RWPE1 (cell line): Measurements from ENCODE around the gene CAPZB.
"Not testable (repeated sequence)": the region's sequence is repeated elsewhere in the genome, so short reads cannot be mapped to it uniquely, and the experiment has no call there.

Source experiments
- CTCF ChIA-PET: fragments of 350-600 bp; sonication (Branson Sonifier 250); formaldehyde crosslinking; extraction: SDS; loops from one replicate; lab custom pipeline; 2021; lab: Yijun Ruan, JAX
- POLR2A ChIA-PET: fragments of 400-600 bp; formaldehyde crosslinking; extraction: SDS; loops from one replicate; lab custom pipeline; 2020; ENCODE audit warnings: antibody characterized with exemption; ENCODE audit not compliant: low non-redundant PET; lab: Yijun Ruan, JAX
- DNase-seq: peaks from one replicate; pipeline ENCODE4 v3.0.0; 2012; ENCODE audit warnings: low spot score
- H3K27ac ChIP-seq: fragments of 450-650 bp; 2 replicates; pipeline ENCODE4 v1.5.1; 2017
- TF ChIP-seq, protein P1 (sequence below): fragments of 450-650 bp; conservative IDR thresholded peaks from 2 replicates; pipeline ENCODE4 v1.5.1; 2017; ENCODE audit warnings: low read depth, mild to moderate bottlenecking

CAPZB gene

DNA sequence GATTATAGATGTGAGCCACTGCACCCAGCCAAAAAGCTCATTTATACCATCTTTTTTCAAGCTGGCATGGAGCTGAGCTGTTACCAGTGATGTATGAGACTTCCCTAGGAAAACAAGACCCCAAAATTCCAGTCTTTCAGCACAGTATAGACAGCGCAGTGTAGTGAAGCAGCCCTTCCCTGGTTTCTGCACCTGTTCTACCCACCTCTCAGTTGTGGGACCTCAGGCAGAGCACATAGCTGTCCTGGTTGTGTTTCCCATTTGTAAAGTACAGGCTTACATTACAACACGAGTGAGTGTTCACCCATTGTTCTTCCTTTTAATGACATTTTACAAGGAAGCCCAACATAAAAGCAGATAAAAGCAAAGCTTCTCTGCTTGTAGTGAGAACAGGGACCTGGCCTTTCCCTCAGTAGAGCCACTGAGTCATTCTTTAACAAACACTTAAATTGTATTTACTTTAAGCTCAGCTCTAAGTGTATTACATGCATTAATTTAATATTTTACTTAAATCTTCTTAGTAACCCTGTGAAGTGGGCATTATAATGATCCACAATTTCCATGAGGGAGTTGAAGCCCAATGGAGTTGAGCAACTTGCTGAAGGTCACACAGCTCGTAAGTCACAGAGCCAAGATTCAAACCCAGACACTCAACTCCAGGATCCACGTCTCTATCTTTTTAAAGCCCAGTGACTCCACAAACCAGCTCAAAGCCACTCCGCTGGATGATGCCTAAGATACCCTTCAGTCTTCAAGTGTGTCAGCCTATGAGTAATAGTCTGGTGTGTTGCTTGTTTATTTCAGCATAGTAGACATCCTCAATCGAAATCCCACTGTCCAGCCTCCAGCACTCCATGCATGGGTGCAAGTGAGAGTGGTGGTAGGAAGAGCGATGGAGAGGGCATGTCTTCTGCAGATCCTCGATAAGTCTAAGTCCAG lies 40.5 kb upstream of the CAPZB start:
- ChIA-PET CTCF (no interaction called here), POLR2A (no interaction called here)
- DNase-seq: no peak
- TF ChIP-seq, protein P1, sequence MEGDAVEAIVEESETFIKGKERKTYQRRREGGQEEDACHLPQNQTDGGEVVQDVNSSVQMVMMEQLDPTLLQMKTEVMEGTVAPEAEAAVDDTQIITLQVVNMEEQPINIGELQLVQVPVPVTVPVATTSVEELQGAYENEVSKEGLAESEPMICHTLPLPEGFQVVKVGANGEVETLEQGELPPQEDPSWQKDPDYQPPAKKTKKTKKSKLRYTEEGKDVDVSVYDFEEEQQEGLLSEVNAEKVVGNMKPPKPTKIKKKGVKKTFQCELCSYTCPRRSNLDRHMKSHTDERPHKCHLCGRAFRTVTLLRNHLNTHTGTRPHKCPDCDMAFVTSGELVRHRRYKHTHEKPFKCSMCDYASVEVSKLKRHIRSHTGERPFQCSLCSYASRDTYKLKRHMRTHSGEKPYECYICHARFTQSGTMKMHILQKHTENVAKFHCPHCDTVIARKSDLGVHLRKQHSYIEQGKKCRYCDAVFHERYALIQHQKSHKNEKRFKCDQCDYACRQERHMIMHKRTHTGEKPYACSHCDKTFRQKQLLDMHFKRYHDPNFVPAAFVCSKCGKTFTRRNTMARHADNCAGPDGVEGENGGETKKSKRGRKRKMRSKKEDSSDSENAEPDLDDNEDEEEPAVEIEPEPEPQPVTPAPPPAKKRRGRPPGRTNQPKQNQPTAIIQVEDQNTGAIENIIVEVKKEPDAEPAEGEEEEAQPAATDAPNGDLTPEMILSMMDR: no peak
- no peak overlapping the region for H3K27ac ChIP-seq

DNA sequence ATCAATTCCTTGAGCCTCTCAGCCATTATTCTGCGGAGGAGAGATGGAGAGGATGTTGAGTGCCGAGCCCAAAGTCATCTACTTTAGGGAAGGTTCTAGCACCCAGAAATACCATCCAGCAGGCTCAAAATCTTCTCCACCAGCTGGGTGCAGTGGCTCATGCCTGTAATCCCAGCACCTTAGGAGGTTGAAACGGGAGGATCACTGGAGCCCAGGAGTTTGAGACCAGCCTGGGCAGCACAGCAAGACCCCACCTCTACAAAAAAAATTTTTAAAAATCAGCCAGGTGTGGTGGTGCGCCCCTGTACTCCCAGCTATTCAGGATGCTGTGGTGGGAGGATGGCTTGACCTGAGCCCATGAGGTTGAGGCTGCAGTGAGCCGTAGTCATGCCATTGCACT lies 39.5 kb upstream of the CAPZB start:
- ChIA-PET POLR2A (no interaction called here), CTCF (no interaction called here)
- H3K27ac ChIP-seq: no peak overlapping the region
- TF ChIP-seq, protein P1: no peak
- DNase-seq: no peak

DNA sequence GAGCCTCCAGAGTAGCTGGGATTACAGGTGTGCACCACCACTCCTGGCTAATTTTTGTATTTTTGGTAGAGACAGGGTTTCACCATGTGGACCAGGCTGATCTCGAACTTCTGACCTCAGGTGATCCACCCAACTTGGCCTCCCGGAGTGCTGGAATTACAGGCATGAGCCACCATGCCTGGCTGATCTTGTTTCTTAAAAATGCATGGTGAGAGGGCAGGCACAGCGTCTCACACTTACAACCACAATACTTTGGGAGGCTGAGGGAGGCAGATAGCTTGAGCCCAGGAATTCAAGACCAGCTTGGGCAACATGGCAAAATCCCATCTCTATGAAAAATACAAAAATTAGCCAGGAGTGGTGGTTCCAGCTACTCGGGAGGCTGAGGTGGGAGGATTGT lies 37.2 kb upstream of the CAPZB start:
- H3K27ac ChIP-seq, CTCF ChIA-PET, DNase-seq, POLR2A ChIA-PET: not testable (repeated sequence)

DNA sequence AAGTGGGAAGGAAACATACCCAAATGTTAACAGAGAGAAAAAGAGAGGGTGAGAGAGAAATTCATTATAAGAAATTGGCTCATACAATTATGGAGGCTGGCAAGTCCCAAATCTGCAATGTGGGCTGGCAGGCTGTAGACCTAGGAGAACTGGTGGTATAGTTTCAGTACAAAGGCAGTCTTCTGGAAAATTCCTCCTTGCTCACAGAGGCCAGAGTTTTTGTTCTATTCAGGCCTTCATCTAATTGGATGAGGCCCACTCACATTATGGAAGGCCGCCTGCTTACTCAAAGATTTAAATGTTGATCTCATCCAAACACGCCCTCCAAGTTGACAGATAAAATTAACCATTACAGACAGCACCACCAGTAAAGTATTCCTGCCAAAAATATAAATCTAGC lies 36.1 kb upstream of the CAPZB start:
- no peak overlapping the region for H3K27ac ChIP-seq
- DNase-seq: no peak
- ChIA-PET CTCF (no interaction called here), POLR2A (no interaction called here)
- TF ChIP-seq, protein P1: no peak

DNA sequence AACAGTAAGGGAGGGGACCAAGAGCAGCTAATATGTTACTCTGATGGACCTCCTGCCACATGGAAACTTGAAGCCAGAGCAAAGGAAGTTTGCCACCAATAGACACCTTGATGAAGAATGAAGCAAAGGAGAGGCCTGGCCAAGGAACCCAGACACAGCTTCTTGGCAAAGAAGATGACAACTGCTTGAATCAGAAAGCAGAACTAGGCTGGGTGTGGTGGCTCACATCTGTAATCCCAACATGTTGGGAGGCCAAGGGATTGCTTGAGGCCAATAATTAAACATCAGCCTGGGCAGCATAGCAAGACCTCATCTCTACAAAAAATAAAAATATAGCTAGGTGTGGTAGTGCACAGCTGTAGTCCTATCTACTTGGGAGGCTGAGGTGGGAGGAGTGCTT lies 31.7 kb upstream of the CAPZB start:
- ChIA-PET POLR2A (no interaction called here), CTCF (interaction anchor here (0.6 kb wide), 1 partner anchor 36 kb away, joined by 3 read pairs; no protein-coding TSS in a partner anchor)
- TF ChIP-seq, protein P1: no peak
- no peak for DNase-seq
- H3K27ac ChIP-seq: no peak overlapping the region

DNA sequence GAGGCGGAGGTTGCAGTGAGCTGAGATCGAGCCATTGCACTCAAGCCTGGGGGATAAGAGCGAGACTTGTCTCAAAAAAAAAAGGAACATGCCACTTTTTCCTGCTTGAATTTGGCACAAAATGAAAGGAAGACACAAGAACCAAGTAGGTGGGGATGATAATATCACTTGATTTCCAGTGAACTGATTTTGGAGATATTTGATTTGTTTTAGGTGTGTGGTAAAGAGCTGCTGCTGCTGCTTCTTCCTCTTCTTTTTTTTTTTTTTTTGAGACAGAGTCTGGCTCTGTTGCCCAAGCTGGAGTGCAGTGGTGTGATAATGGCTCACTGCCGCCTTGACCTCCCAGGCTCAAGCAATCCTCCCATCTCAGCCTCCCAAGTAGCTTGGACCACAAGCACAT lies 29.9 kb upstream of the CAPZB start:
- no peak overlapping the region for H3K27ac ChIP-seq
- TF ChIP-seq, protein P1: no peak
- CTCF ChIA-PET: interaction anchor here (0.6 to 0.8 kb wide), 3 partner anchors 20 to 139 kb away, joined by 3 to 4 read pairs (median 3); no protein-coding TSS in a partner anchor
- no peak for DNase-seq
- POLR2A ChIA-PET: interaction anchor here (0.7 kb wide), 1 partner anchor 103 kb away, joined by 5 read pairs; no protein-coding TSS in a partner anchor

DNA sequence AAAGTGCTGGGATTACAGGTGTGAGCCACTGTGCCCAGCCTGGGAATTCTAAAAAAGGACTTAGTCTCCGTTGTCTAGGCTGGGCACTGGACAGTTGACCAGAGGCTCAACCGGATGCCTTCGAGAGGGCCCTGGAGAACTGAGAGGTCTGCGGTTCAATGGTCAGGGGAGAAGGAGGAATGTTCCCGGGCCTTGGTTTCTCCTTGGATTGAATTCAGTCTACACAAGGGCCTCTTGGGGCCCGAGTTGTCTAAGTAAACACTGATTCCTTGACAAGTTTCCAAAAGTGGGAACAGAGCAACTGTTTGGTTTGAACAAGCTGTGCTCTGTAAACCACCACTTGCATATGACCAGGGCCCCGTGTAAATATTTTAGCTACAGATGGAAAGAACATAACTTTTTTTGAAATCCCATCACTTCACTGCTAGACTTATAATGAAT lies 29.1 kb upstream of the CAPZB start:
- CTCF ChIA-PET: no interaction called here

More for the DNA sequence above, 29.1 kb upstream of the CAPZB start:
- TF ChIP-seq, protein P1: no peak
- POLR2A ChIA-PET: no interaction called here
- no peak overlapping the region for H3K27ac ChIP-seq
- DNase-seq: no peak
